ENCODE measurements around the gene FBXO22.
"Not testable (repeated sequence)": the region's sequence is repeated elsewhere in the genome, so short reads cannot be mapped to it uniquely, and the experiment has no call there.

FBXO22 gene

DNA sequence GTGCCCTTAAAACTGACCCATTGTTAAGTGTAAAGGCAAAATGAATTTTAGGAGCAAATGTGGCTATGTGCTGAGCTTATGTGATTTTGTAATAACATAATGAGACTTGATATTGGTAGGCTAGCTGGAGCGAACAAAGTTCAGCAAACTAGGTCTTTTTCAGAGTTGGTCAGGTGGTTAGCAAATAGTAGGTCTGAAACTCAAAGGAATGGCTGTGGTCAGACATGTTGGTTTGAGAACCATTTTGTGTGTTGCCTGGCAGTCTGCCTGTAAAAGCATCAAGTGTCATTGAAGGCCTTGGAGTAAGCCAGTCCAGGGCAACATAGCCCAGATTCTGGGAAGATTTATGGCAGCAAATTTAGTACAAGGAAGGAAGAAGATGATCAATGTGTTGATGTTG, 16.4 kb downstream of the FBXO22 start:
- DNase-seq (ENCODE audit: low read depth) = no peak

DNA sequence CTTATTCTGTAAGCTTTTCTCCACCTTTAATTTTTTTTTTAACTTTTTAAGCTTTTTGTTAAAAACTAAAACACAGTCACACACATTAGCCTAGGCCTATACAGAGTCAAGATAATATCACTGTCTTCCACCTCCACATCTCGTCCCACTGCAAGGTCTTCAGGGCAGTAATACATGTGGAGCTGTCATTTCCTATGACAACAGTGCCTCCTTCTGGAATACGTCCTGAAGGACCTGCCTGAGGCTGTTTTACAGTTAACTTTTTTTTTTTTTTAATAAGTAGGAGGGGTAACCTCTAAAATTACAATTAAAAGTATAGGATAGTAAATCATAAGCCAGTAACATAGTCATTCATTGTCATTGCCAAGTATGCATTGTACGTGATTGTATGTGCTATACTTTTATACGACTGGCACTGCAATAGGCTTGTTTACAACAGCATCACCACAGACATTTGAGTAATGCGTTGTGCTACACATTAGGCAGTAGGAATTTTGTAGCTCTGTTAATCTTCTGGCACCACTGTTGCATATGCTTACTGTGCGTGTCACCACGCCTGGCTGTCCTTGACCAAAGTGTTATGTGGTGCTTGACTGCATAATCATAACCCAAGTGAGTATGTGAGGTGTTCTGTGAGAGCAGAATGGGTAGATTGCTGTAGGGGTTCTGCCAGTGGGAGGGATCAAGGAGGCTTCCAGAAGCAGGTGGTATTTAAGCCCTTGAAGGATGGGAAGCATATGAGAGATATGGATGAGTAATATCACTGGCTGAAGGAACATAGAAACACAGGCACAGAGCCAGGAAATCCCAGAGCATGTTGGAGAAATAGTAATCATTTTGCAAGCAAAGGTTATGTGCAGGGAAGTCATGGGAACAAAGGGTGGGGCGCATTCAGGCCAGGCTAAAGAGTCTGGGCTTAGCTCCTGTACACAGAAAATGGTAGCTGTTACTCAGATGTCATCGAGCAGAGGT, 18.3 kb downstream of the FBXO22 start:
- DNase-seq (ENCODE audit: low read depth) = no peak

DNA sequence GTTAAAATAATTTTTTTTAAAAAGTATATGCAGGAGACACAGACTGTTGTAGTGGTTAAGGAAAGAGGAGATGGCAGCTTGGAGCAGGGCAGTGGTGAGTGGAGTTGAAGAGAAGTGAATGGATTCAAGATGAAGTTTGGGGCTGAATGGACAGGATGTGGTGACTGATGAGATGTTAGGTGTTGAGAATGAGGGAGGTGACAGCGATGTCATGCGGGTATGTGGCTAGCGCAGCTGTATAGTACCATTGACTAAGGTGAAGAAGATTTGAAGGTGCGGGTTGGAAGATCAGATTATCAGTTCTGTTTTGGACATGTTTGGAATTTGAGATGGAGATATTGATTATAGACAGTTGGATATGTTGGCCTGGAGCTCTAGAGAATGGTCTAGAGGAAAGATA, 20.1 kb downstream of the FBXO22 start:
- DNase-seq (ENCODE audit: low read depth) = no peak

DNA sequence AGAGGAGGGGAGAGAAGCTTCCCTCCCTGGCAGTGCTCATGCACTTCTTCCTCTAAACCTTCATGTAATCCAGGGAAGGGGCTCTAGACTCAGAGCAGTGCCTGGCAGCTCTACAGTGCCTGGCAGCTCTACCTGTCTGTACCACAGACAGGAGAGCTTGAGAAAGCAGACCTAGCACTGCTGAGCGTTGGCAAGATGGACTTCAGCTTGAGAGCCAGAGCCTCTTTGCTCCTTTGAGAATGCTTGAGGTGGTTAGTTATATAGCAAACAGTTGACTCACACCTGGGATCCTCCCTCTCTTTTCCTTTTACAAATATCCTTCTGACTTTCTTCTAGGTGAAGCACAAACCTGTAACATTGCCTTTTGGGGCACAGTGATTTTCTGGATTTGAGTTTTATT, 20.9 kb downstream of the FBXO22 start:
- DNase-seq (ENCODE audit: low read depth) = no peak

DNA sequence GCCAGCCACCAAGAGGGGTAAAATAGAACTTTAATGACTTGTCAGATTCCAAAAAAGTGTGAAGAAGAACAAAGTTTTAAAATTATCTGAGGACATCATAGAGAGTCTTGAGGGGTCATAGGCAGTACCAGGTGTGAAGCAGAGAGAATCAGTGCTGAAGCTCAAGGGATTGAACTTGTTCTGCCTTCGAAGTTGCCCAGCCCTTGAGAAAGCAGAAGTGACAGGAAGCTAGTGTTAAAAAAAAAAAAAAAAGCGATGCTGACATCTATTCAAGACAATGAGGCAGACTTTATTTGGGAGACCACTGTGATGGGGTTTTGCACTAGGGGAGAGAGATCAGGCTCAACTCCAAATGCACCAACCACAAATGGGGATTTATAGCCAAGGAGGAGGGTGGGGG, 21.8 kb downstream of the FBXO22 start:
- DNase-seq (ENCODE audit: low read depth) = no peak

DNA sequence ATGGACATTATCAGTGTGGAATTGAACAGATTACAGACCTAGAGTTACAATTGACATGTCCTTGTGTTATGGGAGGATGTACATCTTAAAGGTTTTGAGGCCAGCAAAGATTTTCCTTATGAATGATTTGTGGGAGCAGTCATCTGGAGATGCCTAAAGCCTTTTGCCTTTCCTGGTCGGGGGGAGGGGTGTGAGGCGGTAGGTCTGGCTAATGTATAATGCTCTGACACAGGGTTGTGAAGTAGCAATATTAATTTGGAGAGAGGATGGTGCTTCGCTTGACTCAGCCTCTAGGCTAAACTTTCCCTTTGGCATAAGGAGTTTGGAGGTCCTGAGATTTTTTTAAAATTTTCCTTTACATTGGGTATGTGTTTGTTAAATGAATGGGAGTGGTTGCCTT, 23.3 kb downstream of the FBXO22 start:
- DNase-seq (ENCODE audit: low read depth) = no peak

DNA sequence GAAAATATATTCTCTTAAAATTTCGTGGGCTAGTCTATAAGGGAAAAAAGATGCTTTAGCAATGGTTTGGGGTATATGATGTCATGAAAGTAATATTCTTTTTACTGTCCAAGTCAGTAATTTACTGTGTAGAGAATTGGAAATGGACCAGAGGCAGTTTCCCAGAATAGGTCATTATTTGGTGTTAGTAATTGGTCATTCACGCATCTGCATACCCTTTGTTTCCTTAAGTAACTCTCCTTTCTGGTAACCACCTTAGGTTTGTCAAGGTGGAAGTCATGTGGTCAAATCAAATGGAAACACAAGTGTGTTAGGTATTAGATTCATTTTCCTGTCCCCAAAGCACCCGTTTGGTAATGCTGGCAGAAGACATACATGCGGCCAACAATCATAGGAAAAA, 23.9 kb downstream of the FBXO22 start:
- no peak for DNase-seq (ENCODE audit: low read depth)

DNA sequence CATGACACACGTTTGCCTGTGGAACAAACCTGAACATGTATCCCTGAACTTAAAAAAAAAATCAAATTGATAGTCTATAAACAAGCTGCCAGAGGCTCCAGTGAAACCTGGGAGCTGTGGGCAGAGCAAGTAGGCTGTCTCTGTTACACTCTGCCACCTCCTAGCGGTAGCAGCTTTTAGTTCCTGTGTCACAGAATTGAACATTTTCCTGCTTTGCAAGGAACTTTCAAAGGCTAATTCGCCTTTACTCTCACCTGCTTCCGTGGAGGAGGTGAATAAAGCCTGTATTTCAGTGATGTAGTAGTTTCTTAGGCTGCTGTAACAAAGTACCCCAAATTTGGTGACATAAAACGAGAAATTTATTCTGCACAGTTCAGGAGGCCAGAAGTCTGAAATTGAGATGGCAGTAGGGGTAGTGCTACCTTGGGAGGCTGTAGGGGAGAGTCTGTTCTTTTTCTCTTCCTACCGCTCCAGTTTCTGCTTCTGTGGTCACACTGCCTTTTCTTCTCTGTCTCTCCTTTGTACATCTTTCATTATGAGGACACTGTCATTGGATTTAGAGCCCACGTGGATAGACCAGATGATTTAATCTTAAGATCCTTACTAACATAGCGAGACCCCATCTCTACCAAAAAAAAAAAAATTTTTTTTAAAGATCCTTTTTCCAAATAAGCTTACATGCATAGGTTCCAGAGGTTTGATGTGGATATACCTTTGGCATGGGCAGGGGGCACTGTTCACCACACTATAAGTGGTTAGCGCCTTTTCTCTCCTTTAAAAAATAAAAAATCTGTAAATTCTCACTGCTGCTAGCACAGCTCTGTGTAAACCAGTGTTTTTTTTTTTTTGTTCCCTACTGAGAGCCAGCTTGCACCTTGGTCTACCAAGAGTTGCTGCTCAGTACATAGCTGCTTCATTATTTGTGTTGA, 25.3 kb downstream of the FBXO22 start:
- DNase-seq (ENCODE audit: low read depth) = no peak

DNA sequence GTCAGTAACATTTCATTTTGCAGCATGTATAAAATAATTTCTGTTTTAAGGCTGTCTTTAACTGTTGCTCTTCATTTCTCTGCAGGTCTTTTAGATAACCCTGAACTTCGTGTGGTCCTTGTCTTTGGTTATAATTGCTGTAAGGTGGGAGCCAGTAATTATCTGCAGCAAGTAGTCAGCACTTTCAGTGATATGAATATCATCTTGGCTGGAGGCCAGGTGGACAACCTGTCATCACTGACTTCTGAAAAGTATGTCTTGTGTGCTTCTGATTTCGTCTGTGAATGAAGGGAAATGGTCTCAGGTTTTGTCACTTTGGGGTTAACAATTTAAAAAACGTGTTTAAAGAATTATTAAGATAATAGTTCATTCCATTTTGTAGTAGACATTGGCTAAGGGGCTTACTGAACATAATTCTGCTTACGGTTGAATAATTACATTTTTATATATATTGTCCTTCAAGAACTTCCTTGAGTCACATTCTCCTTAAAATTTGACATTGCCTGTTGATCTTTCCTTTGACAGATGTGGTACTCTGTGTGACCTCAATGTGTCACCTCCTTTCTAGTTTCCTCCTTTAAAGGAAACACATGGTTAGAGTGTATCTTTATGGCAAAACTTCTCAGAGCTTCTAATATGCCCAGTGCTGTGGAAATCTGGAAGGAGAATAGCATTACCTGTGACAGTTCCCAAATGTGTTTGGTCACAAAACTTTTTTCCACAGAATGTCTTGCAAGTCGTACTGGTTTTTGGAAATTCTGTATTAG, 26.3 kb downstream of the FBXO22 start:
- DNase-seq (ENCODE audit: low read depth) = no peak

DNA sequence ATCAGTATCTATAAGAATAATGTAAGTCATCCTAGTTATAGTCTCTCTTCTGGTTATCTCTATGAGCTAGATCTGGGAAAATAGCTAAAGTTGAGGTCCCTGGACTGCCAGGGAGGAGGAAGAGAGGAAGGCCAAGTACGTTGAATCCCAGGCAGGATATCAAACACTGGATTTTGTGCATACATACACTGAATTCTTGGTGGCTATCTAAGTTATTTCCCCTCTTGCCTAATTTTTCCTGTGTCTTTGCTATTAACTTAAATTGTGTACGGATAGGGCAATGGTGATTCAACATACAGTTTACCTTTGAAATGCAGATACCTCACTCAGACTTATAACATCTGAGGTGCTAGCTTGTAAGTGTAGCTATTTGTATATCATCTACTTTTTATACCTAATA, 27.2 kb downstream of the FBXO22 start:
- no peak for DNase-seq (ENCODE audit: low read depth)

DNA sequence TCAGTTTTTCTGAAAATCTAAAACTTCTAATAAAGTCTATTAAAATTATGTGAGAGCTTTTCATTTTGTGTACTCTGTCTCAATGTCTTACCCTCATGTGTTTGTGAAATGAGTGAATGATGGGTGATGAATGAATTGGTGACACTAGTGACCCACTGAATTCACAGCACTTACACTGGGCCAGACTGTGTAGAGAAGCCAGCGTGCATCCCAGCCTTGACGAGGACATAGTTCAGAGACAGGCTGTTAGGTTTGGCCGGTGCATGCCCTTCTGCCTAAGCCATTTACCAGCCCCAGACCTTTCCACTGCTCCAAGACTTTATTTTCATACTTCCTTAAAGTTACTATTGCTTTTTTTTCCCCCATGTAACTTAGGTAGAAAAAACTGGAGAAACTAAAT, 38.8 kb downstream of the FBXO22 start:
- no peak for DNase-seq (ENCODE audit: low read depth)

DNA sequence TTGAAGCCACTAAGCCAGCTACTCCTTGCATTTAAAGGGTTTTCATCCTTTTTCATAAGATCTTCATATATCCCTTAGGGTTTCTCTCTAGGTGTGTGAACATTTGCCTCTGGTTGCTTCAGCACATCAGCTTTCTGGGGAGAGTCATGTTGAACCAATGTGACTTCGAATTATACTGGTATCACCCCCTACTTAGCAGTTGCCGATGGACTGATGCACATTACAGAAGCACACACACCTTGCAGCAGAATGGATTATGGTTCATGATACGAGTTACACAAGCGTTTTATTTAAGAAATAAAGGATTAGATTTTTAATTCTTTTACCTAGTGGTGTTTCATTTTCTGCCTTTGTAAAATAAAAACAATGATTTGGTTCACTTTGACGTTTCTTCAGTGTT, 39.6 kb downstream of the FBXO22 start:
- DNase-seq (ENCODE audit: low read depth) = no peak

DNA sequence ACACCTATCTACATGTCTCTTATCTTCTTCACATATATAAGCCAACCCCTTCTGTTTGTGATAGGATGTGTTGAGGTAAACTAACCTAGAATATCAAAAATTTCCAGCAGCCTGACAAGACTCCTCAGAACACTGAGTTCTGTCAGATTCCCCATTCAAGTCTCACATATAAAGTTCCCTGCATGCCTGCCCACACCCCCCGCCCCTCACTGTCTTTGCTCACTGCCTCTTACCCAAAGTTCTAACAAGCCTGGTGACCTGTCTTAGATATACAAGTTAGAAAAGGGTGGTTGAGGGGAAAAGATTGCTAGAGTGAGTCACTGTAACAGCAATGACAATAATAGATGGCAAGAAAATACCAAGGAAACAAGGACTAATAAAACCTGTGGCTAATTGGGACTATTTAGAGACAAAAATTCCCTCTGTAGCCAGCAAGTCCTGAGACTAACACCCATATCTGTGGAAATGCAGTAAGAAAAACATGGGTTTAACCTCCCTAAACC, 40.1 kb downstream of the FBXO22 start:
- DNase-seq (ENCODE audit: low read depth) = no peak

DNA sequence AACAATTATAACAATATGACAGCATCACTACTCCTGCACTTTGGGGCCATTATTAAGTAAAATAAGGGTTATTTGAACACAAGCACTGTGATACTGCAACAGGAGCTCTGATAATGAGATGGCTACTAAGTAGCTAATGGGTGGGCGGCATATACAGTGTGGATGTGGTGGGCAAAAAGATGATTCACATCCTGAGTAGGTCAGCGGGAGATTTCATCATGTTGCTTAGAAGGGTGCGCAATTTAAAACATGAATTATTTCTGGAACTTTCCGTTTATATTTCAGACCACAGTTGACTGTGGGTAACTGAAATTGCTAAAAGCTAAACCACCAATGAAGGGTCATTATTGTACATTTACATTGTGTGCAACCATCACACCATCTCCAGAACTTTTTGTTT, 42.3 kb downstream of the FBXO22 start:
- DNase-seq (ENCODE audit: low read depth) = no peak

DNA sequence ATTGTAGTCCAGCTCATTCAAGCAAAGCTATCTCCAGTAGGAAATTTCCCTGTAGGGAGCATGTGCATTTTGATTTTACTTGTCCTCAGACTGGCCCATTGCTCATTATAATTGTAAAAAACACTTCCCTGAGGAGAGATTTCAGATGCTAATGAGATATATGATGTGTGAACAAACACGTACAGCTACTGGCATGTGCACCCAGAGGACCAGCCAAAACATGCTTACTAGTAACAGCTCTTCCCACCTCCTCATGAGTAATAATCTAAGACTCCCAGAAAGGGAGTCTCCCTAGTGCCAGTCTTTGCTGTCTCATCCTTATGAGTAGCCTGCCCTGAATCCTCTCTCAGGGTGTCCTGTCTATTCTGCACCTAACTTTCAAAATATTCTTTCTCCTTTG, 43.4 kb downstream of the FBXO22 start:
- no peak for DNase-seq (ENCODE audit: low read depth)

DNA sequence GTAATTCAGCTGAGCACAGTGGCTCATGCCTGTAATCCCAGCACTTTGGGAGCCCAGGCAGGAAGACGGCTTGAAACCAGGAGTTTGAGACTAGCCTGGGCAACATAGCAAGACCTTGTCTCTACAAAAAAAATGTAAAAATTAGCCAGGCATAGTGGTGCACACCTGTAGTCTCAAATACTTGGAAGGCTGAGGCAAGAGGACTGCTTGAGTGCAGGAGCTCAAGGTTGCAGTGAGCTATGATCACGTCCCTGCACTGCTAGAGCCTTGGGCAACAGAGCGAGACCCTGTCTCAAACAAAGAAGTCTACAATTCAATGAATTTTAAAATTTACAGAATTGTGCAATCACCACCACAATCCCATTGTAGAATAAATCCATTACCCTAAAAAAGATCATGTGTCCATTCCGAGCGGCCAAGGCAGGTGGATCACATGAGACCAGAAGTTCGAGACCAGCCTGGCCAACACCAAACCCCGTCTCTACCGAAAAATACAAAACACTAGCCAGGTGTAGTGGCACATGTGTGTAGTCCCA, 45.2 kb downstream of the FBXO22 start:
- DNase-seq (ENCODE audit: low read depth) = no peak

DNA sequence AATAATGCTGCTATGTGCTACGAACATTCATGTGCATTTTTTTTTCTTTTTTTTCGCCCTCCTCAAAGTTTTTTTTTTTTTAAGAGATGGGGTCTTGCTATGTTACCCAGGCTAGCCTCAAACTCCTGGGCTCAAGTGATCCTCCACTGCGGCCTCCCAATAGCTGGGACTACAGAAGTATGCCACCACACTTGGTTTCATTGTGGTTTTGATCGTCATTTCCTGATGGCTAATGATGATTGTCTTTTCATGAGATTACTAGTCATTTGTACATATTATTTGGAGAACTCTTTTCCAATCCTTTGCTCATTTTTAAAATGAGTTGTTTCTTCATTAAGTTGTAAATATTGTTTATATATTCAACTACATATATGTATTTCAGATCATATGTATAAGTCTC, 48.8 kb downstream of the FBXO22 start:
- no peak for DNase-seq (ENCODE audit: low read depth)

DNA sequence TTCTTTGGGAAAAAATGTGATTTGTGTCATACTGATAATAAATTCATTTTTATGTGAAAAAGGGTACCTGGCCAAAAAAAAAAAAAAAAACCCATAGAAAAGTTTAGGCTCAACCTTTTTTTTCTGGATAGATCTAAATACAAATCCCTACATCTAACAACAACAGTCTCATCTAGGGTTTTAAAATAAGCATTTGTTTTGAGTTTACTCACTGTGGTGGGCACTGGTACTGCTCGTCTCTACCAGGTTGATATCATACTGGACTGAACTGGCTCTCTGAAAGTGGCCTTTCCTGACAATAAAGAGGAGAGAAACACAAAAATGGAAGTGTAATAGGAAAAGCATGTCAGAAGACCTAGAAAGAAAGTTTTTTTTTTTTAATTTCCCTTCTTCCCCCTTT, 52.0 kb downstream of the FBXO22 start:
- no peak for DNase-seq (ENCODE audit: low read depth)

DNA sequence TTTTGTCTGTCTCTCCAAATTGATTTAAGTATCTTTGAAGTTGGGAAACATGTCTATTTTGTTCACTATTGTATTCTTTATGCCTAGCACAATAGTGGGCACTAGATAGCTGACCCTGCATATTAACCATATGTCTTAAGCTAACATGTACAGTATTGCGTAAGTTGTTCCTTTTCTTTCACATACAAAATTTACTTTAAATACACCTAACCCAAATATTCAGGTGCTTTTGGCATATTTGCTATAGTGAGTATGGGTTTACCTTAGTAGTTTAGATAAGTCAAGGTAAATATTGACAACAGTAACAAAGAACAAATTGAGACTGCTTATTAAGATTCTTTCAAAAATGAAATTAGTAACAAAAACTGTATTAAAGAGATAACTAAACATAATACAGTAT, 57.7 kb downstream of the FBXO22 start:
- no peak for DNase-seq (ENCODE audit: low read depth)

DNA sequence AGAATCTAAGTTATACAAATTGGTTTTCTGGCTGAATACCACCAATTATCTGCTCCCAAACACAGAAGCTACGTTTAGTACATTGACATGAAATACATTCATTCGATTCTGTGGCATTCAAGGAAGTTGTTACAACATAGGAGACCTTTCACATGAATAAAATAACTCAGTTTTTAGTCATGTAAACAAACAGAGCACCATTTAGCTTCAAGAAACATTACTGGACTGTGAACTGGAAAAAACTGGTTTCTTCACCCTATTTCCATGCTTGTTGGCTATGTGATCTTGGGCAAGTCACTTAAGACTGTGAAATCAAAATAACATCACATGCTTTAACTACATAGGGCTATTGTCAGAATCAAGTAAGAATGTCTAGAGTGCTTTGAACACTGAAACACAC, 62.4 kb downstream of the FBXO22 start:
- DNase-seq (ENCODE audit: low read depth) = no peak

DNA sequence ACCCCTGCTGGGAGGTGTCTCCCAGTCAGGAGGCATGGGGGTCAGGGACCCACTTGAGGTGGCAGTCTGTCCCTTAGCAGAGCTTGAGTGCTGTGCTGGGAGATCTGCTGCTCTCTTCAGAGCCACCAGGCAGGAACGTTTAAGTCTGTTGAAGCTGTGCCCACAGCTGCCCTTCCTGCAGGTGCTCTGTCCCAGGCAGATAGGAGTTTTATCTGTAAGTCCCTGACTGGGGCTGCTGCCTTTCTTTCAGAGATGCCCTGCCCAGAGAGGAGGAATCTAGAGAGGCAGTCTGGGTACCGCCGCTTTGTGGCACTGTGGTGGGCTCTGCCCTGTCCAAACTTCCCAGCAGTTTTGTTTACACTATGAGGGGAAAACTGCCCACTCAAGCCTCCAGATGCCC, 73.1 kb downstream of the FBXO22 start:
- DNase-seq (ENCODE audit: low read depth) = not testable (repeated sequence)
